Suppressor macrophage treated with lipopolysaccharide for 4 hours (primary cell): Measurements from ENCODE around the gene RAB1B.
"Not testable (repeated sequence)": the region's sequence is repeated elsewhere in the genome, so short reads cannot be mapped to it uniquely, and the experiment has no call there.

Experiments used
- DNase-seq: peaks from one replicate; pipeline ENCODE4 v3.0.0-alpha.2; 2020

RAB1B gene

DNA sequence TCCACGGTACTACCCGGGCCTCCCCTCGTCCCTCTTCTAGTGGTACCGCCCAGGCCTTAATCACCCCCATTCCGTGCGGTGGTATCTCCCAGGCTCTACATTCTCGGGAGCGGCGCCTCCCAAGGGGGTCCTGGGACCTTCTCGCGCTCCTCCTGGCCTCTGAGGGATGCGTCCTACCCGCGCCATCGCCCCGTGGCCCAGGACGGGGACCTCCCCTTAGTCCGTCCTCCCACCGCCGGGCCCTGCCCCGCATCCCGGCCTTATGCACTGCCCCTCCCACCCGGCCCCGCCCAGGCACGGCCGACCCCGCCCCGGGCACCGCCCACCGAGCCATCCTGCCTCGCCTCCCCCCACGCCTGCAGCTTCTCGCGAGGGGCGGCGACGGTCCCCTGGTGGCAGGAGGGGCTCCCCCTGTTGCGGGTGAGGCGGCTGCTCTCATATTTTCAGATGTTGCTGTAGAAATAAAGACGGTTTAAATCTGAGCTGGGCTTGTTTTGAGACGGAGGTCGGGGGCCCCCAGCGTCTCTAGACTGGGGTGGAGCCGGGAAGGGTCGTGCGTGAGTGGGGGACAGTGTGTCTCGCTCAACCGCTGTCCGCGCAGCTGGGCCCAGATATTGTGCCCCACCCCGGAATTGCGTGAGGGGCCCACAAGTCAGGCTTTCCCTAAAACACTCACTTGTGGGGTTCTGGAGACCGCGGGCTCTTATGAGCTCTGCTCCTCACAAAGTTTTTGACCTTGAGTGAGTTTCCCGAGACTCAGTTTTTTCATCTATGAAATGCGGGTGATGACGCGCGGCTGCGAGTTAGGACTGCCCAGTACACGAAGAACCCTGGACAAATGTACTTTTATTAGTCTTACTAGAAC lies 828 bp upstream of the RAB1B start:
- DNase-seq: peak; percentile 87

DNA sequence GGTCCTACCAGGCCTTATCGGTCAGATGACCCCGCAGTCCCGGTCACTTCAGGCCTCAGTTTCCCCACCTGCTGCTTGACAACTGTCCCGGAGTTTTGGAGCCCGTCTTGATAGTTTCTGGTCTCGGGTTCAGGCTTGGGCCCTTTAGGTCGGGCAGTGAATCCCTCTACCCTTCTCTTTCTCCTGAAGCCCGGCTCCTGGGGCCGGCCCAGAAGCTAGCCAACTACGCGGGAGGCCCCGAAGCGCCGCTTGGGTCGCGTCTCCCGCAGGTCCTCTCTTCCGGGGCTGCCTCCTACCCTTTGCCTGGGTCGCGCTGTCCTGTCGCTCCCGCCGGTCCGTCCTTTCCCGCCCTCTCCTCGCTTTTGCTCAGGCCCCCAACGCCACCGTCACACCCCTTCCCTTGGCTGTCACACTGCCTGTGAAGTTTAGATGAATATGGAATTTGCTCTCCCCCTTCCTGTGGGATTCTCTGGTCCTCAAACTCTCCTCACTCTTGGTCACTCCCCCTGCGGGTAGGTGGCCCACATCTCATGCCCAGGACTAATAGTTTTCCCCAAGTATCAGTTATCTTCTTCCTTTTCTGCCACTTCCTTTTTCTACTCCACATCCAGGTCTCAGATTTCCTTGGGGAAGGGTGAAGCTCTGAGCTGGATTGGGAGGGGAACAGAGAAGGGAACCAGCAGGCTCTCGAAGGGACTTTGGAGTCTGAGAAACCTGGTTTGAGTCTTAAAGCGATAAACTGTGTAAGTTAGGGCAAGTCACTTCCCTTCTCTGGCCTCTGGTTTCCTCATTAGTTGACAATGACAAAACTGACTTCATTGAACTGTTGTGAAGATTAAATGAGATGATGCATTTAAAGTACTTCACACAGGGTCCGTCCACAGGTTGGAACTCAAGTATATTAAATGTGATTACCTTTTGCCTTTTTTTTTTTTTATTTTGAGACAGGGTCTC lies 790 bp downstream of the RAB1B start:
- DNase-seq: peak; percentile 44

- DNase-seq: no peak
These were observed 3.4 kb downstream of the RAB1B start for GRCh38 chr11:66271816-66272215.

GRCh38 chr11:66272596-66272995 lies 4.2 kb downstream of the RAB1B start:
- DNase-seq: no peak

DNA sequence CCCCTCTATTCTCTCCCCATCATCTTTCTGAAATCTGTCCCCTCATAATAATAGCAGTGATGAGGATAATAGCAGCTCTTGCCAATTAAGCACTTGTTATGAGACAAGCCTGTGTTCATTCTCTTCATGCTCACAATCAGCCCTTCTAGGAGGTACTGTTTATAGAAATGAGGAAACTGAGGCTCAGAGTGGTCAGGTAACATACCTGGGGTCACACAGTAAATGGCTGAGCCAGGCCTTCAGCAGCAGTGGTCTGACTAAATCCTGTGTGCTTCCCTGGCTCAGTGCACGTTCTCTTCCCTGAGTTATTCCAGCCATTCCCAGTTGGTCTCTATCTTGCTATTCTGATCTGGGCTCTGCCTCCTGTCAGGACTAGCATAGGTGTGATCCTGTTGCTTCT lies 5.8 kb downstream of the RAB1B start:
- DNase-seq: no peak

DNA sequence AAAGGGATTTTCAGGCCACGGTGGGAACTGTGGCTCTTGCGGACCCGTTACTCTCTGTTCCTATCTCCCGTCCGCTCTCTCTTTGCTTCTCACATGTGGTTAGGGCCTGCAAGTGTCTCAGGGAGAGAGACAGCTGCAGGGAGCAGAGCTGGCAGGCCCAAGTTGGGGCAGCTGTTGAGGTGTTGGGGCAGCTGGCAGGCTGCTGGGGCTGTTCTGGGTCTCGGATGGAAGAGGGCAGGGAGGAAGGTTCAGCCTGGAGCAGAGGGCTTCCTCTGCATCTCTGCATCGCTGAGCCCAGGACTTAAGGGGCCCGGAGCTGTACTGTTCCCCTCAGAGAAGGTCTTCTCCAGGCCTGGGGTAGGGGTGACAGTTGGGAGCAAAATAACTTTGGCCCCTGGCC lies 7.0 kb downstream of the RAB1B start:
- DNase-seq: no peak

DNA sequence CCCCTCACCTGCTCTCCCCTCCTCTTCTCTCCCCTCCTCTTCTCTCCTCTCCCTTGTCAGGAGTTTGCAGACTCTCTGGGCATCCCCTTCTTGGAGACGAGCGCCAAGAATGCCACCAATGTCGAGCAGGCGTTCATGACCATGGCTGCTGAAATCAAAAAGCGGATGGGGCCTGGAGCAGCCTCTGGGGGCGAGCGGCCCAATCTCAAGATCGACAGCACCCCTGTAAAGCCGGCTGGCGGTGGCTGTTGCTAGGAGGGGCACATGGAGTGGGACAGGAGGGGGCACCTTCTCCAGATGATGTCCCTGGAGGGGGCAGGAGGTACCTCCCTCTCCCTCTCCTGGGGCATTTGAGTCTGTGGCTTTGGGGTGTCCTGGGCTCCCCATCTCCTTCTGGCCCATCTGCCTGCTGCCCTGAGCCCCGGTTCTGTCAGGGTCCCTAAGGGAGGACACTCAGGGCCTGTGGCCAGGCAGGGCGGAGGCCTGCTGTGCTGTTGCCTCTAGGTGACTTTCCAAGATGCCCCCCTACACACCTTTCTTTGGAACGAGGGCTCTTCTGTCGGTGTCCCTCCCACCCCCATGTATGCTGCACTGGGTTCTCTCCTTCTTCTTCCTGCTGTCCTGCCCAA lies 7.7 kb downstream of the RAB1B start:
- DNase-seq: no peak

GRCh38 chr11:66276619-66277018 lies 8.2 kb downstream of the RAB1B start:
- DNase-seq: not testable (repeated sequence)

GRCh38 chr11:66277064-66277463 lies 8.6 kb downstream of the RAB1B start:
- DNase-seq: not testable (repeated sequence)

DNA sequence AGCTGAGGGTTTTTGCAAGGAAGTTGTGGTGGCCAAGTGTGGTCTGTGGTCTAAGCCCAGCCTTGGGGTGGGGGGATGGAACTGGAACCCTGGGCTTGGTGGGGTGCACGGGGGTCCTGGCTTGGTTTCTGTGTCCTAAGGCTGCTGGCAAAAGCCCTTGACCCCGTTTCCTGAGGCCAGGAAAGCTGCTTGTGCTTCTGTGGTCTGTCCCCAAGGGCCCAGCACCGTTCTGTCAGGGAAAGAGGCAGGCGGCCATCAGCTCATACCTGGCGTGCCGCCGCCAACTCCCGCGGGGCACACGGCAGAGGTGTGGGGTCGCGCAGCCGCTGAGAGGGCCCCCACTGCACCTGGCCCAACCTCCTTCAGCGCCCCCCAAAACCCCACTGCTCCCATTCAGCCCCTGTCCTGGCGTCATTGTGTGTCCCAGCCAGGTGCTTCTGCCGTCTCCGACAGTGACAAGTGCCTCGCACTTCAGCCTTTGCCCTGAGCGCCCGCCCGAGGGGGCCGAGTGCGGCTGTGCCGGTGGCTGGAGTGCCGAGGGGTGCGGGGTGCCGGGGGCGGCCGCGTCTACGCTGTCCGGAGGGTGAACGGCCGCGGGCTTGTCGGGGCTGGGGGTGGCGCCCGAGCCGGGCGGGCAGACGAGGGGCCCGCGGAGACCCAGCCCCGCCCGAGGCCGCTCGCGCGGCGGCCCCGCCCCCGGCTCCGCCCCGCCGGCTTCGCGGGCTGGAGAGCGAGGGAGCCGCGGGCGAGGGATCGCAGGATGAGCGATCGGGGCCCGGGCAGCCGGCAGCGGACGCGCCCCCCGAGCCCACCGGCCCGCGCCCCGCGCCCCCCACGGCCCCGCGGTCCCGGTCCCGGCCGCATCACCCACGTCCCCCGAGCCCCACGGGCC lies 9.3 kb downstream of the RAB1B start, which contains the start of gene CNIH2:
TSS of gene CNIH2 (plus strand) at position 705 of the 892 bp plus-strand sequence. CDS start 282 bp downstream, outside the sequence.
- peak; percentile 22 for DNase-seq

DNA sequence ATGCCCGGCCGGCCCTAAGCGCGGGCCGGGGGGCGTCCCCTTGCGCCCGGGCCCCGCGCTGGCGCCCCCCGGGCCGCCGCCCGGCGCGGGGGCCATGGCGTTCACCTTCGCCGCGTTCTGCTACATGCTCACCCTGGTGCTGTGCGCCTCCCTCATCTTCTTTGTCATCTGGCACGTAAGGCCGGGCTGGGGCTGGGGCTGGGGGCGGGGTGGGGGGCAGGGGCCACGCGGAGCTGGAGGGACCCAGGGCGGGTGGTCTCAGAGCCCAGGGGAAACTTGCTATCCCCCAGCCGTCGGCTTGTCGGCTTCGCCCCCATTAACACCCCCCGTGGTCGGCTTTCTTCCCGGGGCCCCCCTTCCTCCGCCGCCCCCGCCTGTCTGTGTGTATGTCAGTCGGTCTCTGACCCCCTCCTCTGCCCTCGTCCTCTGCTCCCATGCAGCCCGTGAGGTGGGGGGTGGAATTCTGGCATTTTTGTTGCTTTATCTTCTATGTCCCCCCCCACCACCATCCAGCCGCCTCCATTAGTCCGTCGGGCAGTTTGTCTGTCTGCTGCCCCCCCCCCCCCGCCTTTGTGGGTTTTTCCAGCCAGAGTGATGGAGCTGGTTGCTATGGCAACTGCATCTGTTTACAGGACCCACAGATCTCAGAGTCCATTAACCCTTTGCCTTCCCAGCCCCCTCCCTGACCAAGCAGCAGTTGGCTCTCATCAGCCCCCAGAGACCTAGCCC lies 10.1 kb downstream of the RAB1B start:
- DNase-seq: no peak

GRCh38 chr11:66279092-66279734 lies 10.8 kb downstream of the RAB1B start:
- no peak for DNase-seq

DNA sequence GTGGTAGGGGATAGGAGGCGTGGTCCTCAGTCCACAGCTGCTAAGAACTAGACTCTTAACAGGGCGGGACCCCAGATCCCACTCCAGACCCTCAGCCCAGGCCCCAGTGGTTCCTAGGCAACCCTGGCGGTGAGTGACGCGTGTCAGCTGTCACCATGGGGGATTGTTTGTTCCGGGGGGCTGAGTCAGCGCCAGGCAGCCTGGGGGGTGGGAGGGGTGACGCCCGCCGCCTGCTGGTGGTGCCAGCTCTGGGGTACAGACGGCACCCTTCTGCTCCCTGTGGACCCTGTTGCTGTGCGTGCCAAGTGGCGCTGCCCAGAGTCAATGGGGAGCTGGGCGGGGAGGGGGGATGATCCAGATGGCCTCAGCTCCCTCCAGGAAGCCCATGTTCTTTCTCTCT lies 12.0 kb downstream of the RAB1B start:
- no peak for DNase-seq

DNA sequence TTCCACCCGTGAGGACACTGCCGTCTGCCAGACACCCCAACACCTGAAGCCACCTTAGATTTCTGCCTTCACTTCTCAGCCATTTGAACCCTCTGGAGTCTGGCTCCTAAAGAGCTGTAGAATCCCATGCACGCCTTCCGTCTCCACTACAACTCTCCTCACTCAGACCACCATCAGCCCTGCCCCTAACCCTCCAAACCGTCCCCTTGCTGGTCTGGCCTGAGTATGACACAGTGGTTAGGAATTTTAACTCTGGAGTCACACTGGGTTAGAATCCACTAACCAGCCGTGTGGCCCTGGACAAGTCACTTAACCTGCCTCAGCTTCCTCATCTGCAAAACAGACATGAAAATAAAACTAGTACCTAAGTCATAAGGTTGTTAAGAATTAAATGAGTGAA lies 12.6 kb downstream of the RAB1B start:
- no peak for DNase-seq

DNA sequence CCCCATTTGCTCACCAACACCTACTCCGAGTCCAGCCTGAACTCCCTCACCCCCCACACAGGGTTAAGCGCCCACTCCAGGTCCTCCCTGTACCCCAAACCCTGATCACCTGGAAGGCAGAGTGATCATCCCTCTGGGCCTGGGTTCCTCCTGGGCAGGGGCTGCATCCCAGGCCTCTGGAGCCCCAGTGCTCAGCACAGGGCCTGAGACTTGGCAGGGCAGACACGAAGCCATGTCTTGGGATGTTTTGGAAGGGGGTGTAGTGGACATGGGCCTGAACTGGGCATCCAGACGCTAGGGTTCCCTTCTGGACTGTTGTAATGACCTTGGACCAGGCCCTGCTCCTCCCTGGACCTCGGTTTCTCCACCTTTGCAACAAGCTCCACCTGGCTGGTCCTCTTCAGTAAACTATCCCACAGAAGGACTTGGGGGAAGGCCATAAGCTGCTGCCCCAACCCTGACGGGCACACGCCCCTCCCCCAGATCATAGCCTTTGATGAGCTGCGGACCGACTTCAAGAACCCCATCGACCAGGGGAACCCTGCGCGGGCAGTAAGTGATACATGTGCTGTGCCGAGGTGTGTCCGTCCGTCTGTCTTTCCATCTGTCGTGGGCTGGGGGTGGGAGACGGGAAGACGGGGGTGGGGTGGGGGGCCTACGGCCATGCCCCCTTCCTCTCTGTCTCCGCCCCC lies 13.5 kb downstream of the RAB1B start:
- no peak for DNase-seq

- peak; percentile 97 for DNase-seq
These were observed 14.3 kb downstream of the RAB1B start for GRCh38 chr11:66282468-66283455.

- DNase-seq: no peak
These were observed 15.1 kb downstream of the RAB1B start for GRCh38 chr11:66283461-66284105.

GRCh38 chr11:66284526-66285078 lies 16.2 kb downstream of the RAB1B start:
- DNase-seq: no peak
